CD4-positive, alpha-beta T cell treated with Interleukin-21 for 1 hour (primary cell): ENCODE measurements around the gene C1QB.
"Not testable (repeated sequence)": the region's sequence is repeated elsewhere in the genome, so short reads cannot be mapped to it uniquely, and the experiment has no call there.

ENCODE experiments used
- DNase-seq: peaks from one replicate; pipeline ENCODE4 v3.0.0-alpha.2; 2020

C1QB gene

GRCh38 chr1:22702296-22703085 lies 49.5 kb downstream of the C1QB start:
- no peak for DNase-seq

- DNase-seq = peak; percentile 64
Measured at GRCh38 chr1:22704440-22705067, 51.5 kb downstream of the C1QB start.

GRCh38 chr1:22705586-22705985 lies 52.5 kb downstream of the C1QB start:
- no peak for DNase-seq

GRCh38 chr1:22706100-22706499 lies 53.1 kb downstream of the C1QB start:
- not testable (repeated sequence) for DNase-seq

GRCh38 chr1:22708777-22709176 lies 55.7 kb downstream of the C1QB start:
- DNase-seq = no peak

- no peak for DNase-seq
Measured at GRCh38 chr1:22709227-22709626, 56.2 kb downstream of the C1QB start.

GRCh38 chr1:22709891-22710700 lies 57.1 kb downstream of the C1QB start:
- peak; percentile 33 for DNase-seq

GRCh38 chr1:22710701-22711049 lies 57.6 kb downstream of the C1QB start, which contains the start of gene EPHB2:
TSS of gene EPHB2 (plus strand) at chr1:22710839. CDS start at chr1:22710983, 144 bp downstream.
- DNase-seq = no peak

GRCh38 chr1:22711071-22711470 lies 58.0 kb downstream of the C1QB start:
- DNase-seq = no peak
